Measurements from ENCODE around the gene OR10P1.

Gene OR10P1

GRCh38 chr12:55659486-55660385 is 23.0 kb downstream of the OR10P1 start:
- no peak for TF ChIP-seq Cebpa-rat (IDR thresholded peaks at IDR 0.05)
- Histone ChIP-seq H3K4me1 (no peaks in the 10 kb centered on the region), H3K9me3 (no peaks in the 10 kb centered on the region), H3K4me2 (no peak overlapping the region), H3K9ac (no peak overlapping the region), H3K4me3 (no peak overlapping the region), H3K27ac (no peak overlapping the region), H4K20me1 (no peaks in the 10 kb centered on the region), H3K36me3 (no peaks in the 10 kb centered on the region), H3K27me3 (no peaks in the 10 kb centered on the region)

GRCh38 chr12:55663391-55663790 is 26.7 kb downstream of the OR10P1 start:
- Histone ChIP-seq H3K27me3 (no peaks in the 10 kb centered on the region), H3K4me1 (no peaks in the 10 kb centered on the region), H3K27ac (no peak overlapping the region), H3K9me3 (no peaks in the 10 kb centered on the region), H3K4me2 (no peak overlapping the region), H3K9ac (no peak overlapping the region), H4K20me1 (no peaks in the 10 kb centered on the region), H3K4me3 (no peak overlapping the region), H3K36me3 (no peaks in the 10 kb centered on the region)
- TF ChIP-seq Cebpa-rat (IDR thresholded peaks at IDR 0.05) = no peak

- Histone ChIP-seq H3K27ac (no peak overlapping the region), H3K9me3 (no peaks in the 10 kb centered on the region), H3K4me1 (no peaks in the 10 kb centered on the region), H4K20me1 (no peaks in the 10 kb centered on the region), H3K36me3 (no peaks in the 10 kb centered on the region), H3K4me2 (no peak overlapping the region), H3K4me3 (no peak overlapping the region), H3K27me3 (no peaks in the 10 kb centered on the region), H3K9ac (no peak overlapping the region)
- no peak for TF ChIP-seq Cebpa-rat (IDR thresholded peaks at IDR 0.05)
Observed at GRCh38 chr12:55664826-55665225, 28.1 kb downstream of the OR10P1 start.

- no peak overlapping the region for H3K9ac ChIP-seq
- H3K4me2 ChIP-seq = no peak overlapping the region
- H3K27me3 ChIP-seq = no peaks in the 10 kb centered on the region
- TF ChIP-seq Cebpa-rat (IDR thresholded peaks at IDR 0.05) = no peak
- H4K20me1 ChIP-seq = no peaks in the 10 kb centered on the region
- no peak overlapping the region for H3K4me3 ChIP-seq
- no peaks in the 10 kb centered on the region for H3K36me3 ChIP-seq
- no peaks in the 10 kb centered on the region for H3K9me3 ChIP-seq
- H3K27ac ChIP-seq = no peak overlapping the region
- H3K4me1 ChIP-seq = no peaks in the 10 kb centered on the region
Observed at GRCh38 chr12:55666508-55666907, 29.8 kb downstream of the OR10P1 start.

GRCh38 chr12:55670276-55670675 is 33.6 kb downstream of the OR10P1 start:
- Histone ChIP-seq H3K4me3 (no peak overlapping the region), H3K4me2 (no peak overlapping the region), H3K4me1 (peaks cover 12% of the 10 kb centered on the region), H4K20me1 (no peaks in the 10 kb centered on the region), H3K9me3 (no peaks in the 10 kb centered on the region), H3K27me3 (no peaks in the 10 kb centered on the region), H3K27ac (no peak overlapping the region), H3K9ac (no peak overlapping the region), H3K36me3 (no peaks in the 10 kb centered on the region)
- TF ChIP-seq Cebpa-rat (IDR thresholded peaks at IDR 0.05) = no peak

GRCh38 chr12:55671746-55672145 is 35.1 kb downstream of the OR10P1 start:
- Histone ChIP-seq H3K27me3 (no peaks in the 10 kb centered on the region), H3K9ac (no peak overlapping the region), H3K4me2 (no peak overlapping the region), H3K9me3 (no peaks in the 10 kb centered on the region), H4K20me1 (no peaks in the 10 kb centered on the region), H3K4me3 (no peak overlapping the region), H3K27ac (no peak overlapping the region), H3K4me1 (peaks cover 12% of the 10 kb centered on the region), H3K36me3 (no peaks in the 10 kb centered on the region)
- no peak for TF ChIP-seq Cebpa-rat (IDR thresholded peaks at IDR 0.05)

- H3K36me3 ChIP-seq = no peaks in the 10 kb centered on the region
- H3K27ac ChIP-seq = peak overlapping the region; percentile 70
- H3K27me3 ChIP-seq = no peaks in the 10 kb centered on the region
- H3K4me2 ChIP-seq = peak overlapping the region; percentile 52
- H3K4me1 ChIP-seq = peaks cover 12% of the 10 kb centered on the region
- no peaks in the 10 kb centered on the region for H3K9me3 ChIP-seq
- H4K20me1 ChIP-seq = no peaks in the 10 kb centered on the region
- peak overlapping the region; percentile 40; the same call in 1 of the 2 replicates for H3K9ac ChIP-seq
- TF ChIP-seq Cebpa-rat (IDR thresholded peaks at IDR 0.05) = no peak
- H3K4me3 ChIP-seq = no peak overlapping the region
Observed at GRCh38 chr12:55673638-55674037, 36.9 kb downstream of the OR10P1 start.

GRCh38 chr12:55675666-55676065 is 39.0 kb downstream of the OR10P1 start:
- Histone ChIP-seq H3K4me2 (no peak overlapping the region), H3K9ac (no peak overlapping the region), H3K27ac (no peak overlapping the region), H3K9me3 (no peaks in the 10 kb centered on the region), H3K36me3 (no peaks in the 10 kb centered on the region), H3K27me3 (no peaks in the 10 kb centered on the region), H4K20me1 (no peaks in the 10 kb centered on the region), H3K4me1 (peaks cover 12% of the 10 kb centered on the region), H3K4me3 (no peak overlapping the region)
- no peak for TF ChIP-seq Cebpa-rat (IDR thresholded peaks at IDR 0.05)

GRCh38 chr12:55676707-55677106 is 40.0 kb downstream of the OR10P1 start:
- no peaks in the 10 kb centered on the region for H4K20me1 ChIP-seq
- no peaks in the 10 kb centered on the region for H3K9me3 ChIP-seq
- H3K4me3 ChIP-seq = no peak overlapping the region
- no peak overlapping the region for H3K27ac ChIP-seq
- no peak overlapping the region for H3K9ac ChIP-seq
- H3K4me1 ChIP-seq = peaks cover 17% of the 10 kb centered on the region
- H3K36me3 ChIP-seq = no peaks in the 10 kb centered on the region
- no peaks in the 10 kb centered on the region for H3K27me3 ChIP-seq
- H3K4me2 ChIP-seq = no peak overlapping the region
- no peak for TF ChIP-seq Cebpa-rat (IDR thresholded peaks at IDR 0.05)

GRCh38 chr12:55679691-55680090 is 43.0 kb downstream of the OR10P1 start:
- Histone ChIP-seq H3K4me1 (peaks cover 20% of the 10 kb centered on the region), H3K36me3 (no peaks in the 10 kb centered on the region), H3K4me3 (no peak overlapping the region), H3K9ac (no peak overlapping the region), H3K4me2 (no peak overlapping the region), H3K27me3 (no peaks in the 10 kb centered on the region), H3K27ac (no peak overlapping the region), H3K9me3 (no peaks in the 10 kb centered on the region), H4K20me1 (no peaks in the 10 kb centered on the region)
- TF ChIP-seq Cebpa-rat (IDR thresholded peaks at IDR 0.05) = no peak
